ENCODE results near the gene ENPEP.

Gene ENPEP

DNA sequence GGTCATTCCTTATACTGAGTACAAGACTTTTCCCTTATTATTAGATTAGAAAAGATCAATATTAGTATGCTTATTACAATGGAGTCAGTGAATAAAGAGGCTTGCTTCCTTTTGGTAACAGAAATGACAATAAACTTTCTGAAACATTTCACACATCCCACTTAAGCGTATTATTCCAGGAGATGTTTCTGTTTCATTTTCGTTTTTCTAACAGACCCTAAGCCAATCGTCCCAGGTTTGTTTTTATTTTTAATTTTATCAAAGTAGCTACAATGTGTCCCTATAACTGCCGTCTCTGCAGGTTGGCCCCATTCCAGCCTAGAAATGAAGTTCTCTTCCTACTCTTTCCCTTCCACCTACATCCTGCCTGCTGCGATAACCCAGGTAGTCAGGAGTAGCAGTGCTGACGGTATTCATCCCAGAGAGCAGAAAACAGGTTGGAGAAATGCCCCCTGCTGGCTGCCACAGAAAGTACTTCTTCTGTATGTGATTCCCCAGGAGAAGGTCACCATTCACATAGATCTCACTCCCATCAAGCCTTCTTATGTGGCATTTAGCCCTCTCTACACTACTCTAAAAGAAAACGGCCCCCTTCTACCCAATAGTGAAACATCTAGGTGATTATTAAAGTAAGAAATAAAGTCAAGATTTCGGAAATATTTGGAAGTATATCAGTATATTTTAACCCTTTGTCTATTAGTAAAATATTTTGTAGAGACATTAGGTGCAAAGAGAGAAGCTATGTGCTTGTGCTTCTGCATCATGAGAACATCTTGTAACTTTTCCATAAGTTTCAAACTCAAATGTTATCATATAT is 40.4 kb downstream of the ENPEP start:
- Histone ChIP-seq H3K9ac (ENCODE audit: low read length) (peak overlapping the region; percentile 30; the same call in 1 of the 2 replicates), H2AFZ (ENCODE audit: low read depth, low read length, severe bottlenecking) (no peak overlapping the region), H4K20me1 (ENCODE audit: low read depth, low read length) (no peaks in the 10 kb centered on the region), H3K36me3 (ENCODE audit: low read length) (no peaks in the 10 kb centered on the region), H3K27ac (ENCODE audit: low read depth, low read length) (no peak overlapping the region), H3K4me2 (ENCODE audit: low read depth, low read length, poor library complexity, severe bottlenecking) (peak overlapping the region; percentile 54), H3K9me3 (ENCODE audit: insufficient read depth, low read length) (no peaks in the 10 kb centered on the region), H3F3A (ENCODE audit: insufficient read depth) (no peaks in the 10 kb centered on the region), H3K79me2 (ENCODE audit: insufficient read depth, low read length) (no peaks in the 10 kb centered on the region), H3K9me2 (replicated peaks; ENCODE audit: insufficient read depth, low read length) (no peaks in the 10 kb centered on the region), H3K27me3 (ENCODE audit: low read length) (no peaks in the 10 kb centered on the region), H3K4me3 (ENCODE audit: insufficient read depth, low read length, poor library complexity, severe bottlenecking) (peak overlapping the region; percentile 47)
- peak; percentile 21 for TF ChIP-seq CTCF (IDR thresholded peaks at IDR 0.05; ENCODE audit: insufficient read depth, low read length, poor library complexity, severe bottlenecking)
- TF ChIP-seq EZH2phosphoT487 (conservative IDR thresholded peaks at IDR 0.05; ENCODE audit: low read length): no peak

- Histone ChIP-seq H3K27me3 (ENCODE audit: low read length) (no peaks in the 10 kb centered on the region), H3K9me3 (ENCODE audit: insufficient read depth, low read length) (no peaks in the 10 kb centered on the region), H3K79me2 (ENCODE audit: insufficient read depth, low read length) (no peaks in the 10 kb centered on the region), H3K9me2 (replicated peaks; ENCODE audit: insufficient read depth, low read length) (no peaks in the 10 kb centered on the region), H3K9ac (ENCODE audit: low read length) (no peak overlapping the region), H3F3A (ENCODE audit: insufficient read depth) (no peaks in the 10 kb centered on the region), H2AFZ (ENCODE audit: low read depth, low read length, severe bottlenecking) (no peak overlapping the region), H3K27ac (ENCODE audit: low read depth, low read length) (no peak overlapping the region), H4K20me1 (ENCODE audit: low read depth, low read length) (no peaks in the 10 kb centered on the region), H3K4me3 (ENCODE audit: insufficient read depth, low read length, poor library complexity, severe bottlenecking) (no peak overlapping the region), H3K4me2 (ENCODE audit: low read depth, low read length, poor library complexity, severe bottlenecking) (no peak overlapping the region), H3K36me3 (ENCODE audit: low read length) (no peaks in the 10 kb centered on the region)
- no peak for TF ChIP-seq EZH2phosphoT487 (conservative IDR thresholded peaks at IDR 0.05; ENCODE audit: low read length)
- peak; percentile 49 for TF ChIP-seq CTCF (IDR thresholded peaks at IDR 0.05; ENCODE audit: insufficient read depth, low read length, poor library complexity, severe bottlenecking)
These were observed 43.0 kb downstream of the ENPEP start for GRCh38 chr4:110518889-110519490.

DNA sequence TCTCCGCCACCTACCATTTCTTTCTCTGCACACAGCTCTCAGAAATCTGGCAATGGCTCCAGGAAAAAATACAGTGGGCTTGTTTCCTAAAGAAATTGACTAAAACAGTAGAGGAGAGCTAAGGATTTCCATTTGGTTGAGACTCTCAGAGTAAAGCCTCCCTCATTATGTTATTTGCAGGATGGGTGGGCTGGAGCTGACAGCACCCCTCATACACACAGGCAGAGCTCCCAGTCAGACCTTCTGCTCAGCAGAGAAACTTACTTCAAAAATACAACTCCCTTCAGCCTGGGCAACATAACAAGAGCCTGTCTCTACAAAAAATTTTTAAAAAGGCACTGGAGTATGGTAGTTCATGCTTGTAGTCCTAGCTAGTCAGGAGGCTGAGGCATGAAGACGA is 44.9 kb downstream of the ENPEP start:
- H2AFZ ChIP-seq (ENCODE audit: low read depth, low read length, severe bottlenecking): no peak overlapping the region
- no peak overlapping the region for H3K27ac ChIP-seq (ENCODE audit: low read depth, low read length)
- H3K79me2 ChIP-seq (ENCODE audit: insufficient read depth, low read length): no peaks in the 10 kb centered on the region
- H3F3A ChIP-seq (ENCODE audit: insufficient read depth): no peaks in the 10 kb centered on the region
- H3K9me3 ChIP-seq (ENCODE audit: insufficient read depth, low read length): no peaks in the 10 kb centered on the region
- H3K9ac ChIP-seq (ENCODE audit: low read length): no peak overlapping the region
- no peaks in the 10 kb centered on the region for H4K20me1 ChIP-seq (ENCODE audit: low read depth, low read length)
- H3K27me3 ChIP-seq (ENCODE audit: low read length): no peaks in the 10 kb centered on the region
- no peak for TF ChIP-seq CTCF (IDR thresholded peaks at IDR 0.05; ENCODE audit: insufficient read depth, low read length, poor library complexity, severe bottlenecking)
- TF ChIP-seq EZH2phosphoT487 (conservative IDR thresholded peaks at IDR 0.05; ENCODE audit: low read length): no peak
- no peak overlapping the region for H3K4me3 ChIP-seq (ENCODE audit: insufficient read depth, low read length, poor library complexity, severe bottlenecking)
- no peak overlapping the region for H3K4me2 ChIP-seq (ENCODE audit: low read depth, low read length, poor library complexity, severe bottlenecking)
- no peaks in the 10 kb centered on the region for H3K36me3 ChIP-seq (ENCODE audit: low read length)
- H3K9me2 ChIP-seq (replicated peaks; ENCODE audit: insufficient read depth, low read length): no peaks in the 10 kb centered on the region

Measured in SU-DHL-6 (cell line).